PC-3 (cell line): ENCODE results near the gene INMT. TPM values are rescaled to one million over a fixed set of nuclear protein-coding genes. Genes with fewer than 3 reads are reported as not detected.

Source experiments
- ATAC-seq: fragments of 200-7000 bp; cut with Tn5 transposase; 2 replicates; pipeline ENCODE4 v1.9.1; 2020; ENCODE audit warnings: mild to moderate bottlenecking, moderate library complexity
- BruUV-seq: library from RNA; stranded (reverse); fragments of 400-500 nt; replicated peaks from 2 replicates; lab custom pipeline; 2021; lab: Mats Ljungman, UMichigan
- CTCF ChIA-PET: fragments of 300-600 bp; sonication (Branson Sonifier 250); formaldehyde crosslinking; loops from one replicate; lab custom pipeline; 2022; ENCODE audit warnings: antibody characterized with exemption; lab: Charles Lee
- POLR2A ChIA-PET: fragments of 300-600 bp; sonication (Branson Sonifier 250); formaldehyde crosslinking; loops from one replicate; lab custom pipeline; 2022; ENCODE audit warnings: antibody characterized with exemption; ENCODE audit not compliant: unreplicated experiment; lab: Charles Lee
- DNase-seq: peaks from one replicate; pipeline ENCODE4 v3.0.0-alpha.2; 2015
- H2AFZ ChIP-seq: fragments of 300-600 bp; sonication (generic); 2 replicates; pipeline ENCODE4 v1.6.0; 2016; ENCODE audit warnings: antibody characterized with exemption, low read length
- H3F3A ChIP-seq: fragments of 300-600 bp; sonication (generic); one replicate; pipeline ENCODE4 v1.6.0; 2017; ENCODE audit warnings: antibody characterized with exemption, low read length, control low read depth, mild to moderate bottlenecking; ENCODE audit not compliant: unreplicated experiment
- H3K27ac ChIP-seq: fragments of 300-600 bp; sonication (generic); 2 replicates; pipeline ENCODE4 v1.5.1; 2016; ENCODE audit warnings: mild to moderate bottlenecking, low read length
- H3K27me3 ChIP-seq: fragments of 300-600 bp; sonication (generic); 2 replicates; pipeline ENCODE4 v1.6.1; 2016; ENCODE audit warnings: low read length, mixed read lengths
- H3K36me3 ChIP-seq: fragments of 300-600 bp; sonication (generic); 2 replicates; pipeline ENCODE4 v1.6.1; 2016; ENCODE audit warnings: low read depth, mixed run types, low read length, mixed read lengths
- H3K4me1 ChIP-seq: fragments of 300-600 bp; sonication (generic); 2 replicates; pipeline ENCODE4 v1.5.1; 2016; ENCODE audit warnings: low read length; ENCODE audit not compliant: insufficient read depth
- H3K4me2 ChIP-seq: fragments of 300-600 bp; sonication (generic); 2 replicates; pipeline ENCODE4 v1.6.0; 2016; ENCODE audit warnings: low read length
- H3K4me3 ChIP-seq: fragments of 300-600 bp; sonication (generic); 2 replicates; pipeline ENCODE4 v1.5.1; 2016; ENCODE audit warnings: mild to moderate bottlenecking, low read length, mixed read lengths
- H3K79me2 ChIP-seq: fragments of 300-600 bp; sonication (generic); 2 replicates; pipeline ENCODE4 v1.6.1; 2017; ENCODE audit warnings: low read length, mixed read lengths
- H3K9ac ChIP-seq: fragments of 300-600 bp; sonication (generic); 2 replicates; pipeline ENCODE4 v1.6.0; 2016; ENCODE audit warnings: mild to moderate bottlenecking, low read length
- H3K9me2 ChIP-seq: fragments of 300-600 bp; sonication (generic); replicated peaks from 2 replicates; pipeline ENCODE4 v1.6.1; 2016; ENCODE audit warnings: mixed run types, low read length, mixed read lengths
- H3K9me3 ChIP-seq: fragments of 300-600 bp; sonication (generic); 2 replicates; pipeline ENCODE4 v1.6.1; 2016; ENCODE audit warnings: low read length, mixed read lengths
- H4K20me1 ChIP-seq: fragments of 300-600 bp; sonication (generic); 2 replicates; pipeline ENCODE4 v1.6.1; 2016; ENCODE audit warnings: low read length, mixed read lengths
- CTCF ChIP-seq: fragments of 300-600 bp; sonication (generic); conservative IDR thresholded peaks from 2 replicates; pipeline ENCODE4 v1.5.1; 2017; ENCODE audit warnings: antibody characterized with exemption, low read depth, mild to moderate bottlenecking, low read length
- EZH2 ChIP-seq: fragments of 300-600 bp; sonication (generic); IDR thresholded peaks from one replicate; pipeline ENCODE4 v1.6.1; 2017; ENCODE audit warnings: antibody characterized with exemption, mild to moderate bottlenecking, low read length; ENCODE audit not compliant: unreplicated experiment
- EZH2phosphoT487 ChIP-seq: fragments of 300-600 bp; sonication (generic); IDR thresholded peaks from 2 replicates; pipeline ENCODE4 v1.6.1; 2018; ENCODE audit warnings: mild to moderate bottlenecking, antibody characterized with exemption, low read length, borderline replicate concordance
- intact Hi-C: fragments of 100-400 bp; cut with micrococcal nuclease; formaldehyde crosslinking; loops from 2 replicates; pipeline ENCODE4 v1.9.0; 2023
- total RNA-seq: library from RNA; depleted of rRNA; stranded (reverse); fragments of >200 nt; gene quantifications from 2 replicates; pipeline ENCODE4 v1.2.3, GENCODE V29; 2014; rRNA removed

INMT gene
- total RNA-seq, 1 experiment from 2014 or later = not detected

GRCh38 chr7:30805081-30805691, 53.3 kb downstream of the INMT start:
- intact Hi-C loops = no loop called here
- Histone ChIP-seq H3K4me2 (no peak overlapping the region), H3K27ac (no peak overlapping the region), H3K4me1 (peaks cover 27% of the 10 kb centered on the region), H3K9ac (no peak overlapping the region), H3K79me2 (no peaks in the 10 kb centered on the region), H3F3A (no peaks in the 10 kb centered on the region), H3K27me3 (no peaks in the 10 kb centered on the region), H3K4me3 (no peak overlapping the region), H3K9me2 (no peaks in the 10 kb centered on the region), H4K20me1 (no peaks in the 10 kb centered on the region), H3K36me3 (no peaks in the 10 kb centered on the region), H3K9me3 (no peaks in the 10 kb centered on the region), H2AFZ (no peak overlapping the region)
- TF ChIP-seq EZH2phosphoT487 (no peak), CTCF (no peak), EZH2 (no peak)
- ATAC-seq (no peak), DNase-seq (no peak)
- ChIA-PET CTCF (no interaction called here), POLR2A (no interaction called here)
- no TSS peak for BruUV-seq

GRCh38 chr7:30805931-30806330, 54.0 kb downstream of the INMT start:
- Histone ChIP-seq H3F3A (no peaks in the 10 kb centered on the region), H3K9me3 (no peaks in the 10 kb centered on the region), H3K79me2 (no peaks in the 10 kb centered on the region), H4K20me1 (no peaks in the 10 kb centered on the region), H3K9me2 (no peaks in the 10 kb centered on the region), H3K4me1 (peaks cover 20% of the 10 kb centered on the region), H3K4me3 (no peak overlapping the region), H2AFZ (no peak overlapping the region), H3K27me3 (no peaks in the 10 kb centered on the region), H3K36me3 (no peaks in the 10 kb centered on the region), H3K27ac (no peak overlapping the region), H3K9ac (no peak overlapping the region), H3K4me2 (no peak overlapping the region)
- ChIA-PET POLR2A (no interaction called here), CTCF (no interaction called here)
- intact Hi-C loops = no loop called here
- BruUV-seq = no TSS peak
- DNase-seq = no peak
- no peak for TF ChIP-seq CTCF
- no peak for TF ChIP-seq EZH2phosphoT487
- no peak for TF ChIP-seq EZH2
- ATAC-seq = no peak

Other genes starting within 250 kb of the INMT start
- 64.1 and 67.6 TPM in 2 replicates for gene GGCT, start 247.3 kb upstream of the INMT start, total RNA-seq
- gene GARS1, start 157.3 kb upstream of the INMT start, total RNA-seq = 95.4 and 106 TPM in 2 replicates
- not detected in 2 replicates for gene CRHR2, start 69.7 kb upstream of the INMT start, total RNA-seq
- gene MINDY4, start 19.3 kb downstream of the INMT start, total RNA-seq = 3.0 TPM in 2 replicates
- 0.81 and 1.2 TPM in 2 replicates for gene AQP1, start 159.7 kb downstream of the INMT start, total RNA-seq
- gene GHRHR, start 211.8 kb downstream of the INMT start, total RNA-seq = not detected in 2 replicates